Progenitor cell of endocrine pancreas (in vitro differentiated cells): Measurements from ENCODE around the gene EGFR. TPM values are rescaled to one million over a fixed set of nuclear protein-coding genes. Genes with fewer than 3 reads are reported as not detected.

Source experiments
- DNase-seq: peaks from one replicate; pipeline ENCODE4 v3.0.0; 2021; ENCODE audit warnings: low spot score; ENCODE audit not compliant: unreplicated experiment
- H3K27ac Mint-ChIP-seq: 2 replicates; pipeline ENCODE4 v1.8.0; 2021; ENCODE audit warnings: mild to moderate bottlenecking, moderate library complexity, mixed read lengths
- H3K27me3 Mint-ChIP-seq: 2 replicates; pipeline ENCODE4 v1.8.0; 2021; ENCODE audit warnings: mixed read lengths
- H3K36me3 Mint-ChIP-seq: 2 replicates; pipeline ENCODE4 v1.8.0; 2022; ENCODE audit warnings: mixed read lengths; ENCODE audit not compliant: insufficient read depth
- H3K4me1 Mint-ChIP-seq: 2 replicates; pipeline ENCODE4 v1.8.0; 2021; ENCODE audit warnings: low read depth, mixed read lengths
- H3K4me3 Mint-ChIP-seq: 2 replicates; pipeline ENCODE4 v1.8.0; 2021; ENCODE audit warnings: low read depth, mild to moderate bottlenecking, moderate library complexity, mixed read lengths
- H3K9me3 Mint-ChIP-seq: 2 replicates; pipeline ENCODE4 v1.8.0; 2021; ENCODE audit warnings: low read depth, mixed read lengths
- CTCF ChIP-seq: fragments of 200-600 bp; sonication (generic); IDR thresholded peaks from one replicate; pipeline ENCODE4 v1.5.0; 2021; ENCODE audit warnings: antibody characterized with exemption, mild to moderate bottlenecking; ENCODE audit not compliant: unreplicated experiment
- total RNA-seq: library from RNA; stranded (reverse); gene quantifications from 2 replicates; pipeline ENCODE4 v1.2.1, GENCODE V29; 2021

EGFR gene
- total RNA-seq, 1 donor from 2014 or later, result 43.8 TPM

GRCh38 chr7:55083206-55083605 lies 64.4 kb downstream of the EGFR start:
- Mint-ChIP-seq H3K9me3 (no peaks in the 10 kb centered on the region), H3K4me3 (no peak overlapping the region), H3K27me3 (no peaks in the 10 kb centered on the region), H3K27ac (no peak overlapping the region), H3K4me1 (peaks cover 31% of the 10 kb centered on the region), H3K36me3 (peaks cover 1% of the 10 kb centered on the region)
- TF ChIP-seq CTCF, result no peak
- no peak for DNase-seq

GRCh38 chr7:55084307-55084706 lies 65.5 kb downstream of the EGFR start:
- H3K27ac Mint-ChIP-seq, result no peak overlapping the region

GRCh38 chr7:55085511-55086412 lies 66.9 kb downstream of the EGFR start:
- no peak for TF ChIP-seq CTCF
- Mint-ChIP-seq H3K4me3 (no peak overlapping the region), H3K9me3 (no peaks in the 10 kb centered on the region), H3K36me3 (peaks cover 1% of the 10 kb centered on the region), H3K27ac (no peak overlapping the region), H3K27me3 (no peaks in the 10 kb centered on the region), H3K4me1 (peaks cover 18% of the 10 kb centered on the region)
- DNase-seq, result no peak

More at GRCh38 chr7:55084307-55084706, 65.5 kb downstream of the EGFR start:
- H3K9me3 Mint-ChIP-seq, result no peaks in the 10 kb centered on the region
- H3K4me1 Mint-ChIP-seq, result peaks cover 24% of the 10 kb centered on the region
- TF ChIP-seq CTCF, result no peak
- no peaks in the 10 kb centered on the region for H3K27me3 Mint-ChIP-seq
- DNase-seq, result no peak
- H3K4me3 Mint-ChIP-seq, result no peak overlapping the region
- H3K36me3 Mint-ChIP-seq, result peaks cover 1% of the 10 kb centered on the region

- no peaks in the 10 kb centered on the region for H3K27me3 Mint-ChIP-seq
- peaks cover 18% of the 10 kb centered on the region for H3K4me1 Mint-ChIP-seq
- peaks cover 1% of the 10 kb centered on the region for H3K36me3 Mint-ChIP-seq
- H3K4me3 Mint-ChIP-seq, result no peak overlapping the region
- DNase-seq, result no peak
- no peaks in the 10 kb centered on the region for H3K9me3 Mint-ChIP-seq
- TF ChIP-seq CTCF, result no peak
- no peak overlapping the region for H3K27ac Mint-ChIP-seq
Observed at GRCh38 chr7:55086413-55087201, 67.8 kb downstream of the EGFR start.

DNA sequence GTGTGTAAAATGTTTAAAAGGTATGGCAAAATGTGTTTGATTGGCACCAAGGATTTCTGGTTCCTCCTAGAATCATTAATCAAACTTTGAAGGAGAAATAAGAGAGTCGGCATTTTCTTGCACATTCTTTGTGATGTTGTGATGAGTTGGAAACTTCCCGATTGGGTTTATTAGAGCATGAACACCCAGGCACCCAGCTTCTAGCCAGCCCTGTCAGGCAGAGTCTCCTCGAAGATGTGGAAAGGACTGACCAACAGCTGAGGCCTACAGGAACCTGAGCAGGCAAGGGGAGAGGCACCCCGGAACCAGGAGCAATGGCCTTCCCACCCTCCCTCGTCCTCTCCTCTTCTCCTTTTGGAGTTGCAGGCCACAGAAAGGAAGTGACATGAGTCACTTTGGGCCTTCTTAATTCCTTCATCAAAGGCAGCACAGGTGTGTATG lies 68.7 kb downstream of the EGFR start:
- Mint-ChIP-seq H3K9me3 (no peaks in the 10 kb centered on the region), H3K4me3 (no peak overlapping the region), H3K27ac (no peak overlapping the region), H3K36me3 (peaks cover 1% of the 10 kb centered on the region), H3K4me1 (peaks cover 21% of the 10 kb centered on the region), H3K27me3 (no peaks in the 10 kb centered on the region)
- DNase-seq, result no peak
- TF ChIP-seq CTCF, result no peak
